Progenitor cell of endocrine pancreas (in vitro differentiated cells): ENCODE results near the gene PLCB3. TPM values are rescaled to one million over a fixed set of nuclear protein-coding genes. Genes with fewer than 3 reads are reported as not detected.

Source experiments
- DNase-seq: peaks from one replicate; pipeline ENCODE4 v3.0.0; 2021; ENCODE audit warnings: low spot score; ENCODE audit not compliant: unreplicated experiment
- H3K27ac Mint-ChIP-seq: 2 replicates; pipeline ENCODE4 v1.8.0; 2021; ENCODE audit warnings: mild to moderate bottlenecking, moderate library complexity, mixed read lengths
- H3K27me3 Mint-ChIP-seq: 2 replicates; pipeline ENCODE4 v1.8.0; 2021; ENCODE audit warnings: mixed read lengths
- H3K36me3 Mint-ChIP-seq: 2 replicates; pipeline ENCODE4 v1.8.0; 2022; ENCODE audit warnings: mixed read lengths; ENCODE audit not compliant: insufficient read depth
- H3K4me1 Mint-ChIP-seq: 2 replicates; pipeline ENCODE4 v1.8.0; 2021; ENCODE audit warnings: low read depth, mixed read lengths
- H3K4me3 Mint-ChIP-seq: 2 replicates; pipeline ENCODE4 v1.8.0; 2021; ENCODE audit warnings: low read depth, mild to moderate bottlenecking, moderate library complexity, mixed read lengths
- H3K9me3 Mint-ChIP-seq: 2 replicates; pipeline ENCODE4 v1.8.0; 2021; ENCODE audit warnings: low read depth, mixed read lengths
- CTCF ChIP-seq: fragments of 200-600 bp; sonication (generic); IDR thresholded peaks from one replicate; pipeline ENCODE4 v1.5.0; 2021; ENCODE audit warnings: antibody characterized with exemption, mild to moderate bottlenecking; ENCODE audit not compliant: unreplicated experiment
- total RNA-seq: library from RNA; stranded (reverse); gene quantifications from 2 replicates; pipeline ENCODE4 v1.2.1, GENCODE V29; 2021

PLCB3 gene
- total RNA-seq, 1 donor from 2014 or later: 22.6 TPM

GRCh38 chr11:64292460-64293254 is 41.3 kb downstream of the PLCB3 start:
- no peak for DNase-seq
- Mint-ChIP-seq H3K27ac (no peak overlapping the region), H3K4me3 (no peak overlapping the region), H3K27me3 (peaks cover 69% of the 10 kb centered on the region), H3K36me3 (peaks cover 6% of the 10 kb centered on the region), H3K4me1 (no peaks in the 10 kb centered on the region), H3K9me3 (no peaks in the 10 kb centered on the region)
- TF ChIP-seq CTCF: no peak

DNA sequence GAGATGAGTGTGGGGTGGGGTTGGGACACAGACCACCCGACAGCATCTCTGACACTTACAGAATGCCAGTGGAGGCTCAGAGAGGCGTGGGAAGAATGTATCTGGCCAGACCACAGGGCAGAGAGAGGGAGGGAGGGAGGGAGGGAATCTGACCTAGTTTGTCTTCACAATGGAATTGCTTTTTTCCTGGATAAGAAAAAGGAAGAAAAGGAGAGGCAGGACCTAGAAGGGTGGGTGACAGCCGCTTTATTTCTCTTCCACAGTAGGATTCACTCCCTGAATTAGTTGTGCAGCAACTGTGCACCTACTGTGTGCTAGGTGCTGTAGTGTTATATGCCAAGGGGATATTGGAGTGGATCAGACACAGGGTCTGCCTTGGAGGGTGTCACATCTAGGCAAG is 43.4 kb downstream of the PLCB3 start:
- peaks cover 84% of the 10 kb centered on the region for H3K27me3 Mint-ChIP-seq
- H3K27ac Mint-ChIP-seq: no peak overlapping the region
- H3K9me3 Mint-ChIP-seq: no peaks in the 10 kb centered on the region
- no peak for DNase-seq
- H3K4me3 Mint-ChIP-seq: no peak overlapping the region
- no peak for TF ChIP-seq CTCF
- peaks cover 2% of the 10 kb centered on the region for H3K36me3 Mint-ChIP-seq
- peaks cover 2% of the 10 kb centered on the region for H3K4me1 Mint-ChIP-seq

- TF ChIP-seq CTCF: no peak
- DNase-seq: no peak
- Mint-ChIP-seq H3K4me3 (no peak overlapping the region), H3K36me3 (peaks cover 2% of the 10 kb centered on the region), H3K4me1 (peaks cover 5% of the 10 kb centered on the region), H3K9me3 (no peaks in the 10 kb centered on the region), H3K27ac (no peak overlapping the region), H3K27me3 (peaks cover 84% of the 10 kb centered on the region)
Observed at GRCh38 chr11:64295760-64296159, 44.4 kb downstream of the PLCB3 start.

DNA sequence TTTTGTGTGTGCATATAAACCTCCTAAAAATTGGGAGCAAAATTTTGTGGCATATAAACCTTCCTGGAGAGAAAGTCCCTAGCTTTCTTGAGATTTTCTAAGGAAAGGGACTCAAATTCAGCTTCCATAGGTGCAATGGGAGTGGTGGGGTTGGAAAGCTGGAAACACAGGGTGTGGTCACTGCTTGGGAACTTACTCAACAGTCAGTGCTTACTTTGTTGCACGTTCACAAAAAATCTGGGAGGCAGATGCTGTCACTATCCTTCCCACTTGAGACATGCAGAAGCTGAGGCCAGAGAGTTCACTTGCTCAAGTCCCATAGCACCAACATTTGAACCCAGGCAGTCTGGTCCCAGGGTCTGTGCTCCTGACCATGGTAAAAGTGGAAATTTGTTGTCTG is 44.9 kb downstream of the PLCB3 start:
- H3K27ac Mint-ChIP-seq: no peak overlapping the region
- H3K4me1 Mint-ChIP-seq: peaks cover 5% of the 10 kb centered on the region
- peaks cover 2% of the 10 kb centered on the region for H3K36me3 Mint-ChIP-seq
- no peak overlapping the region for H3K4me3 Mint-ChIP-seq
- H3K9me3 Mint-ChIP-seq: no peaks in the 10 kb centered on the region
- TF ChIP-seq CTCF: no peak
- H3K27me3 Mint-ChIP-seq: peaks cover 84% of the 10 kb centered on the region
- DNase-seq: no peak

- no peak for DNase-seq
- no peak overlapping the region for H3K4me3 Mint-ChIP-seq
- H3K4me1 Mint-ChIP-seq: peaks cover 5% of the 10 kb centered on the region
- H3K27me3 Mint-ChIP-seq: peaks cover 90% of the 10 kb centered on the region
- H3K27ac Mint-ChIP-seq: no peak overlapping the region
- no peak for TF ChIP-seq CTCF
- H3K9me3 Mint-ChIP-seq: no peaks in the 10 kb centered on the region
- H3K36me3 Mint-ChIP-seq: peaks cover 2% of the 10 kb centered on the region
Observed at GRCh38 chr11:64296830-64297698, 45.7 kb downstream of the PLCB3 start.
